Common myeloid progenitor, CD34-positive (primary cell): ENCODE data around the gene ADCY9.

Experiments
- CTCF ChIA-PET: fragments of 350-600 bp; sonication (Branson Sonifier 250); formaldehyde crosslinking; loops from one replicate; lab custom pipeline; 2021; ENCODE audit warnings: antibody characterized with exemption; lab: Charles Lee
- POLR2A ChIA-PET: fragments of 350-600 bp; sonication (Branson Sonifier 250); formaldehyde crosslinking; loops from one replicate; lab custom pipeline; 2021; ENCODE audit warnings: antibody characterized with exemption; lab: Charles Lee
- DNase-seq, 3 donors: peaks; one replicate each; pipeline versions ENCODE4 v3.0.0 to v3.0.0-alpha.2; 2013
- H3K27ac ChIP-seq, 2 experiments: 1 replicate in 1 of 2; 2 replicates in 1 of 2; pipeline ENCODE4 v1.7.0; 2013; ENCODE audit warnings: inconsistent platforms in 2 of 2, low read length in 2 of 2, mild to moderate bottlenecking in 2 of 2, low read depth in 1 of 2, moderate library complexity in 1 of 2; ENCODE audit not compliant: severe bottlenecking in 2 of 2, insufficient read depth in 1 of 2, poor library complexity in 1 of 2
- H3K27me3 ChIP-seq, 5 experiments: replicated peaks in 2 of 5; 1 replicate in 3 of 5; 2 replicates in 2 of 5; pipeline versions ENCODE4 v1.6.1 to v1.7.0; 2013; ENCODE audit warnings: low read length in 4 of 5, mild to moderate bottlenecking in 2 of 5, moderate library complexity in 2 of 5, inconsistent platforms in 1 of 5; ENCODE audit not compliant: insufficient read depth in 5 of 5, control insufficient read depth in 4 of 5
- H3K36me3 ChIP-seq, 4 experiments: 1 replicate in 2 of 4; 2 replicates in 2 of 4; pipeline versions ENCODE4 v1.6.1 to v1.7.0; 2013; ENCODE audit warnings: low read length in 3 of 4, control low read depth in 1 of 4, mild to moderate bottlenecking in 1 of 4; ENCODE audit not compliant: control insufficient read depth in 4 of 4, insufficient read depth in 4 of 4
- H3K4me1 ChIP-seq, 4 experiments: 1 replicate in 3 of 4; 2 replicates in 1 of 4; pipeline versions ENCODE4 v1.6.1 to v1.7.1; 2013; ENCODE audit warnings: low read length in 3 of 4, mild to moderate bottlenecking in 3 of 4, control low read depth in 1 of 4, inconsistent platforms in 1 of 4, moderate library complexity in 1 of 4; ENCODE audit not compliant: control insufficient read depth in 4 of 4, insufficient read depth in 4 of 4; ENCODE audit errors: control extremely low read depth in 1 of 4
- H3K4me3 ChIP-seq, 7 experiments: 1 replicate in 4 of 7; 2 replicates in 3 of 7; pipeline versions ENCODE4 v1.5.1 to v1.7.0; 2013; ENCODE audit warnings: mild to moderate bottlenecking in 7 of 7, low read length in 6 of 7, moderate library complexity in 6 of 7, inconsistent platforms in 2 of 7, low read depth in 2 of 7, control low read depth in 1 of 7; ENCODE audit not compliant: insufficient read depth in 4 of 7, control insufficient read depth in 1 of 7; ENCODE audit errors: extremely low read depth in 1 of 7
- H3K9me3 ChIP-seq, 5 experiments: 1 replicate in 4 of 5; 2 replicates in 1 of 5; pipeline versions ENCODE4 v1.6.1 to v1.7.1; 2013; ENCODE audit warnings: low read length in 4 of 5, mild to moderate bottlenecking in 2 of 5, inconsistent platforms in 1 of 5, low read depth in 1 of 5, moderate library complexity in 1 of 5; ENCODE audit not compliant: control insufficient read depth in 4 of 5, insufficient read depth in 2 of 5; ENCODE audit errors: control extremely low read depth in 1 of 5
- WGBS: methylation state at CpG from one replicate; pipeline ENCODE4 v1.1.5; 2013; ENCODE audit not compliant: insufficient coverage; 5-methylcytosine and 5-hydroxymethylcytosine counted together

The ADCY9 gene

DNA sequence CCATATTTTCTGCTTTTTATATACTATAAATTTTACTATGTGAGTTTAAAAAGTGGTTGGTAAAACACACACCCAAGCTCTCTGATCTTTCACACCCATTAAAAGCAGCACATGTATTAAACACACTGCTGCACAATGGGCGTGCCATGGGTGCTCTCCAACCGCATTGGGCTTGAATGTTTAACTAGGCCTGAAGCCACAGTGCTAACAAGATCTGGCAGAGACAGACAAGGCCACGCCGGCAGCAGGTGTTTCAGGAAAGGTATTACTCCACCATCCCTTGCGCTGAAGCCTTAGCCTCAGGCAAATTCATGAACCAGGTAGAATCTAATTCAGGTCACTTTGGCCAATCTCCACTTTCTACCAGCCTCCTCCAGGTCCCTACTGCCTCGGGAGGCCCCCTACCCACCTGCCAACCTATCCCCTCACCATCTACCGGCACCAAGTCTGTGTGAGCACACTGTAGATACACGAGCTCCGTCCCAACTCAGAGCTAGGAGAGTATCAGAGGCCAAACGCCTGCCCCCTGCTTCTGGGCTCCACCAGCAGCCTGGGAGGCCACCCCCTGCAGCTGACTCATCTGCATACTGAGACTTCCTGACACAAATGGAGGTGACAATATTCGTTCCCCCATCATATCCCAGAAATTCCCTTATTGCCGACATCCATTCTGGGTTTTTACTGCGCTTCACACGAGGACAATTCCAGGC, 95.0 kb downstream of the ADCY9 start:
- Histone ChIP-seq H3K27me3 (no peaks in the 10 kb centered on the region), H3K27ac (no peak overlapping the region), H3K9me3 (no peaks in the 10 kb centered on the region), H3K4me1 (peaks cover 0 to 2% (median 0%) of the 10 kb centered on the region in 4 experiments), H3K36me3 (no peaks in the 10 kb centered on the region), H3K4me3 (no peak overlapping the region)
- DNase-seq: no peak
- WGBS: 92% methylated on average over 14 of the region's 14 CpGs
- ChIA-PET POLR2A (no interaction called here), CTCF (interaction anchor here (1.6 kb wide), 1 partner anchor 15 kb away, joined by 3 read pairs; no protein-coding TSS in a partner anchor)

DNA sequence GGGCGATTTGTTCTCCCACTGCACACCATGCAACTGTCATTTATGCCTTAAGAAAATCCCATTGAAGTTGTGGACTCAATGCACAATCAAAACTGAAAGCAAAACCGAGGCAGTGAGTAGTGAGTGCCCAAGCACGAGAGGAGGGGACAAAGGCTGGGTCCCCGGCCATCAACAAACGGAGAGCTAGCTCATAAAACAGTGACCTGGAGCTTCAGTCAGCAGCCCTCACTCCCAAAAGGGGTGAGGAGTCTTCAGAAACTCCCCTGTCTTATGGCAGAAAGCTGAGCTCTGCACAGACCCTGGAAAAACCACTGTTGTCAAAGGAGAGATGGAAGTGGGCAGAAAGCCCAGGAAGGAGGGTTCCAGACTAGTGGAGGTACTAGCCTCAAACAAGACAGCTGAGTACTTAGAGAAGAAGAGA, 96.9 kb downstream of the ADCY9 start:
- H3K27ac ChIP-seq: no peak overlapping the region

DNA sequence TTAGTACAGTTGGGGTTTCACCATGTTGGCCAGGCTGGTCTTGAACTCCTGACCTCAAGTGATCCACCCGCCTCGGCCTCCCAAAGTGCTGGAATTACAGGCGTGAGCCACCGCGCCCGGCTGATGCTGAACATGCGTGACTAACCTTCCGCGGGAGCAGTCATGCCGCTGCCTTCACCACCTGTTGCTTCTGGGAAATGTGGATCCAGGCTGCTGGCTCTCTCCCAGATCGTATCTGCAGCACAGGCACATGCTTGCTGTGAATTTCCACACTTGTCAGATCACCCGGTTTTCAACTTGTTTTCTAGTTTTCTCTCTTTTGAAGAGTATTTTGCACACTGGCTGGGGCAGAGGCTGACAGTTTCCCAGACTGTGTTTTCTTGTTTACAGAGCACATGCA, 97.9 kb downstream of the ADCY9 start:
- Histone ChIP-seq H3K36me3 (no peaks in the 10 kb centered on the region), H3K9me3 (no peaks in the 10 kb centered on the region), H3K4me3 (no peak overlapping the region), H3K27me3 (no peaks in the 10 kb centered on the region), H3K27ac (no peak overlapping the region), H3K4me1 (peaks cover 0 to 2% (median 0%) of the 10 kb centered on the region in 4 experiments)
- 96% methylated on average over 12 of the region's 12 CpGs for WGBS
- DNase-seq: no peak
- POLR2A ChIA-PET: no interaction called here
- CTCF ChIA-PET: no interaction called here

More for the DNA sequence above, 96.9 kb downstream of the ADCY9 start:
- no peaks in the 10 kb centered on the region for H3K27me3 ChIP-seq
- POLR2A ChIA-PET: no interaction called here
- 69% methylated on average over 4 of the region's 5 CpGs for WGBS
- peaks cover 0 to 2% (median 0%) of the 10 kb centered on the region in 4 experiments for H3K4me1 ChIP-seq
- CTCF ChIA-PET: interaction anchor here (1.4 kb wide), 1 partner anchor 27 kb away, joined by 4 read pairs; no protein-coding TSS in a partner anchor
- no peaks in the 10 kb centered on the region for H3K36me3 ChIP-seq
- peak overlapping the region in 3 of 7 experiments; percentile 3 to 26 (median 5) for H3K4me3 ChIP-seq
- peak in 2 of 3 donors; percentile 41 to 47 for DNase-seq
- H3K9me3 ChIP-seq: no peaks in the 10 kb centered on the region

DNA sequence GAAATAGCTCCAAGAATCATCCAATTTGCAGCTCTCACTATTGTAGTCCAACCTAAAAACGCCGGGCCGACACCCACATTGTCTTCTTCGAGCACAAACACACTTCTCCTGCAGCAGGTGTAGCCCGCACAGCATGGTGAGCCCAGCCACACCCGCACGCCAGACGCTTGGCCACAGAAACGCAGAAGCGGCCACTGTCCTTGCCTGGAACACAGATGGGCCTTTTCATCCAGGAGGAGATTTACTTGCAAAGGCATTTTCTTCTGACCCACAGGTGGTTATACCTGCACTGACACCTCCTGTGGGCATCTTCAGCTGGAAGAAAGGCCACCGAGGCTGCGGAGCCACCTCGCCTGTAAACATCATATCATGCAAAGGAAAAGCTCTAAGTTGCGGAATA, 98.4 kb downstream of the ADCY9 start:
- POLR2A ChIA-PET: no interaction called here
- peaks cover 0 to 2% (median 0%) of the 10 kb centered on the region in 4 experiments for H3K4me1 ChIP-seq
- no peak for DNase-seq
- WGBS: 97% methylated on average over 14 of the region's 14 CpGs
- H3K27ac ChIP-seq: no peak overlapping the region
- H3K9me3 ChIP-seq: no peaks in the 10 kb centered on the region
- no peaks in the 10 kb centered on the region for H3K27me3 ChIP-seq
- no peaks in the 10 kb centered on the region for H3K36me3 ChIP-seq
- CTCF ChIA-PET: interaction anchor here (1.8 kb wide), 1 partner anchor 19 kb away, joined by 6 read pairs; no protein-coding TSS in a partner anchor
- H3K4me3 ChIP-seq: no peak overlapping the region

DNA sequence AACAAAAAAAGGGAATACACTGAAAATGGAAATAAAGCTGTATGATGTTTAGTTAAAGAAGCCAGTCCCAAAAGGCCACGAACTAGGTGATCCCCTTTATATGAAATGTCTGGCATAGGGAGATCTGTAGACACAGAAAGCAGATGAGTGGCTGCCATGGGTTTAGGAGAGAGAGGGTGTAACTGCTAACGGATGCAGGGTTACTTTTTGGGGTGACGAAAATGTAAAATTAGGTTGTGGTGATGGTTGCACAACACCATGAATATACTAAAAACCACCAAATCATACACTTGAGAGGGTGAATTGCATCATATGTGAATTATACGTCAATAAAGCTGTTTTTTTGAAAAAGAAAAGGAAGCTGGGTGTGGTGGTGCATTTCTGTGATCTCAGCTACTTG, 99.6 kb downstream of the ADCY9 start:
- DNase-seq: peak; percentile 45 to 86 (median 82)
- H3K4me3 ChIP-seq: no peak overlapping the region
- POLR2A ChIA-PET: interaction anchor here (0.6 kb wide), 1 partner anchor 284 kb away, joined by 3 read pairs; no protein-coding TSS in a partner anchor
- no peaks in the 10 kb centered on the region for H3K9me3 ChIP-seq
- CTCF ChIA-PET: interaction anchor here (0.9 to 1.8 kb wide), 4 partner anchors 9 to 255 kb away, joined by 3 to 6 read pairs (median 4); no protein-coding TSS in a partner anchor
- peaks cover 0 to 2% (median 0%) of the 10 kb centered on the region in 4 experiments for H3K4me1 ChIP-seq
- no peak overlapping the region for H3K27ac ChIP-seq
- WGBS: 83% methylated on average over 1 of the region's 4 CpGs
- no peaks in the 10 kb centered on the region for H3K27me3 ChIP-seq
- H3K36me3 ChIP-seq: no peaks in the 10 kb centered on the region

DNA sequence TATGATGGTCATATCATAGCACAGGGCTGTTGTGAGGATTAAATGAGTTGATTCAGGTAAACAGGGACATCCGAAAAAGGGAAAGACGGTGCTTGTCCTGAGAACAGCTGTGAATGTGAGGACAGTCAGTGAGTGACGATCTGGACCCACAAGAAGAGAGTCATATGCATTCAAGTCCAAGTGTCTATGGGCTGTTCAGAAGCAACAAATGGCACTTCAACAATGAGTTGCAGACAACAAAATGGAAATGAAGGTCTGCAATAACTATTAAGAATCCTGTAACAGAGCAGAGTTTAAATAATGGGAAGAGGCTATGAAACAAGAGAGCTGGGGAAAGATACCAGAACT, 100.3 kb downstream of the ADCY9 start:
- ChIA-PET POLR2A (no interaction called here), CTCF (interaction anchor here (0.9 to 1.8 kb wide), 4 partner anchors 10 to 256 kb away, joined by 3 to 6 read pairs (median 4); no protein-coding TSS in a partner anchor)
- DNase-seq: no peak
- peaks cover 0 to 2% (median 0%) of the 10 kb centered on the region in 4 experiments for H3K4me1 ChIP-seq
- no peak overlapping the region for H3K4me3 ChIP-seq
- no peaks in the 10 kb centered on the region for H3K9me3 ChIP-seq
- no peaks in the 10 kb centered on the region for H3K36me3 ChIP-seq
- H3K27me3 ChIP-seq: no peaks in the 10 kb centered on the region
- H3K27ac ChIP-seq: no peak overlapping the region
- WGBS: 93% methylated on average over 3 of the region's 3 CpGs
